ENCODE data around the gene MSH3.

- no peak for TF ChIP-seq EZH2 (IDR thresholded peaks at IDR 0.05; ENCODE audit: low read length)
- TF ChIP-seq, protein P1, sequence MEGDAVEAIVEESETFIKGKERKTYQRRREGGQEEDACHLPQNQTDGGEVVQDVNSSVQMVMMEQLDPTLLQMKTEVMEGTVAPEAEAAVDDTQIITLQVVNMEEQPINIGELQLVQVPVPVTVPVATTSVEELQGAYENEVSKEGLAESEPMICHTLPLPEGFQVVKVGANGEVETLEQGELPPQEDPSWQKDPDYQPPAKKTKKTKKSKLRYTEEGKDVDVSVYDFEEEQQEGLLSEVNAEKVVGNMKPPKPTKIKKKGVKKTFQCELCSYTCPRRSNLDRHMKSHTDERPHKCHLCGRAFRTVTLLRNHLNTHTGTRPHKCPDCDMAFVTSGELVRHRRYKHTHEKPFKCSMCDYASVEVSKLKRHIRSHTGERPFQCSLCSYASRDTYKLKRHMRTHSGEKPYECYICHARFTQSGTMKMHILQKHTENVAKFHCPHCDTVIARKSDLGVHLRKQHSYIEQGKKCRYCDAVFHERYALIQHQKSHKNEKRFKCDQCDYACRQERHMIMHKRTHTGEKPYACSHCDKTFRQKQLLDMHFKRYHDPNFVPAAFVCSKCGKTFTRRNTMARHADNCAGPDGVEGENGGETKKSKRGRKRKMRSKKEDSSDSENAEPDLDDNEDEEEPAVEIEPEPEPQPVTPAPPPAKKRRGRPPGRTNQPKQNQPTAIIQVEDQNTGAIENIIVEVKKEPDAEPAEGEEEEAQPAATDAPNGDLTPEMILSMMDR (optimal IDR thresholded peaks at IDR 0.05 in 1 of 3, IDR thresholded peaks at IDR 0.05 in 1 of 3, conservative IDR thresholded peaks at IDR 0.05 in 1 of 3; ENCODE audit: extremely low read depth in 1 of 3, insufficient read depth in 2 of 3, low read length in 3 of 3) = no peak
Observed at GRCh38 chr5:80739898-80740297, 85.4 kb downstream of the MSH3 start.

All from keratinocyte (primary cell).